Transverse colon (tissue), 3 donors: ENCODE measurements around the gene CMTM4.

Source experiments
- CTCF ChIP-seq, 5 experiments: fragments of 200-600 bp in 3 of 5; fragments of 450-650 bp in 2 of 5; sonication (generic) in 3 of 5; IDR thresholded peaks; 1 replicate in 2 of 5; 2 replicates in 3 of 5; pipeline ENCODE4 v1.5.1; 2016 to 2017; ENCODE audit warnings: antibody characterized with exemption in 5 of 5, inconsistent platforms in 3 of 5, mild to moderate bottlenecking in 2 of 5, moderate library complexity in 1 of 5
- POLR2A ChIP-seq: fragments of 450-650 bp; IDR thresholded peaks from one replicate; pipeline ENCODE4 v1.6.1; 2016; ENCODE audit warnings: antibody characterized with exemption, mild to moderate bottlenecking, moderate library complexity

- no peak for TF ChIP-seq POLR2A
- no peak for TF ChIP-seq CTCF (IDR thresholded peaks at IDR 0.05)
Observed at GRCh38 chr16:66691234-66691633, 5.3 kb downstream of the CMTM4 start.
